Fibroblast of lung (primary cell): ENCODE results near the gene NAA10. TPM values are rescaled to one million over a fixed set of nuclear protein-coding genes. Genes with fewer than 3 reads are reported as not detected.

Experiments
- DNase-seq, 2 donors: peaks; one replicate each; pipeline versions ENCODE4 v3.0.0 to v3.0.0-alpha.2; 2010; ENCODE audit warnings: low read depth in 2 of 2
- H2AFZ ChIP-seq: 2 replicates; pipeline ENCODE4 v1.5.1; 2012; ENCODE audit warnings: low read length, control low read depth, inconsistent platforms
- H3K27ac ChIP-seq: 2 replicates; pipeline ENCODE4 v1.5.1; 2011; ENCODE audit warnings: low read length, control low read depth; ENCODE audit not compliant: insufficient read depth
- H3K27me3 ChIP-seq: 2 replicates; pipeline ENCODE4 v1.5.1; 2011; ENCODE audit warnings: mild to moderate bottlenecking, low read length; ENCODE audit not compliant: control insufficient read depth, insufficient read depth
- H3K36me3 ChIP-seq: 2 replicates; pipeline ENCODE4 v1.5.1; 2011; ENCODE audit warnings: low read length; ENCODE audit not compliant: control insufficient read depth, insufficient read depth
- H3K4me1 ChIP-seq: 2 replicates; pipeline ENCODE4 v1.5.1; 2011; ENCODE audit warnings: low read length; ENCODE audit not compliant: control insufficient read depth, insufficient read depth; ENCODE audit errors: extremely low read depth
- H3K4me2 ChIP-seq: 2 replicates; pipeline ENCODE4 v1.5.1; 2011; ENCODE audit warnings: low read length, control low read depth; ENCODE audit not compliant: insufficient read depth; ENCODE audit errors: extremely low read depth
- H3K4me3 ChIP-seq, 4 experiments: fragments of 200-600 bp in 1 of 4; sonication (generic) in 1 of 4; replicated peaks in 1 of 4; 2 replicates each; pipeline ENCODE4 v1.5.1; 2011 to 2016; ENCODE audit warnings: low read length in 4 of 4, low read depth in 3 of 4, mild to moderate bottlenecking in 3 of 4, control low read depth in 2 of 4, inconsistent platforms in 1 of 4, mixed read lengths in 1 of 4; ENCODE audit not compliant: insufficient read depth in 1 of 4; ENCODE audit errors: control extremely low read depth in 1 of 4
- H3K79me2 ChIP-seq: 2 replicates; pipeline ENCODE4 v1.5.1; 2012; ENCODE audit warnings: mild to moderate bottlenecking, low read length, inconsistent platforms; ENCODE audit not compliant: control insufficient read depth, insufficient read depth
- H3K9ac ChIP-seq: 2 replicates; pipeline ENCODE4 v1.5.1; 2011; ENCODE audit warnings: mild to moderate bottlenecking, low read length, control low read depth; ENCODE audit not compliant: insufficient read depth
- H3K9me3 ChIP-seq: 2 replicates; pipeline ENCODE4 v1.5.1; 2012; ENCODE audit warnings: low read depth, low read length; ENCODE audit not compliant: control insufficient read depth, insufficient read depth
- H4K20me1 ChIP-seq: 2 replicates; pipeline ENCODE4 v1.5.1; 2011; ENCODE audit warnings: low read length; ENCODE audit not compliant: control insufficient read depth, insufficient read depth; ENCODE audit errors: extremely low read depth
- EZH2 ChIP-seq: IDR thresholded peaks from 2 replicates; pipeline ENCODE4 v1.5.1; 2012; ENCODE audit warnings: low read length, control low read depth, mild to moderate bottlenecking; ENCODE audit errors: missing control alignments
- polyA plus RNA-seq, 2 donors: library from polyadenylated mRNA; depleted of rRNA in 1 of 2; stranded (reverse) in 1 of 2; unstranded in 1 of 2; fragments of >200 nt; gene quantifications; 2 replicates each; pipeline ENCODE4 v1.2.1, GENCODE V29; 2011 to 2012; ENCODE audit warnings: missing spikeins in 1 of 2
- total RNA-seq: library from RNA; depleted of rRNA; stranded (reverse); fragments of >200 nt; gene quantifications from 2 replicates; pipeline ENCODE4 v1.2.1, GENCODE V29; 2014
- TF ChIP-seq, protein P1 (sequence below), 2 donors: IDR thresholded peaks in 1 of 2; conservative IDR thresholded peaks in 1 of 2; 1 replicate in 1 of 2; 2 replicates in 1 of 2; pipeline ENCODE4 v1.5.1; 2011 to 2012; ENCODE audit warnings: low read length in 2 of 2, control low read depth in 1 of 2, inconsistent platforms in 1 of 2, low read depth in 1 of 2, mild to moderate bottlenecking in 1 of 2

The NAA10 gene
- total and polyA plus RNA-seq, 2 donors (not counting 1 experiment from before 2014, with no cell fraction given), result 37.0 to 66.2 TPM

DNA sequence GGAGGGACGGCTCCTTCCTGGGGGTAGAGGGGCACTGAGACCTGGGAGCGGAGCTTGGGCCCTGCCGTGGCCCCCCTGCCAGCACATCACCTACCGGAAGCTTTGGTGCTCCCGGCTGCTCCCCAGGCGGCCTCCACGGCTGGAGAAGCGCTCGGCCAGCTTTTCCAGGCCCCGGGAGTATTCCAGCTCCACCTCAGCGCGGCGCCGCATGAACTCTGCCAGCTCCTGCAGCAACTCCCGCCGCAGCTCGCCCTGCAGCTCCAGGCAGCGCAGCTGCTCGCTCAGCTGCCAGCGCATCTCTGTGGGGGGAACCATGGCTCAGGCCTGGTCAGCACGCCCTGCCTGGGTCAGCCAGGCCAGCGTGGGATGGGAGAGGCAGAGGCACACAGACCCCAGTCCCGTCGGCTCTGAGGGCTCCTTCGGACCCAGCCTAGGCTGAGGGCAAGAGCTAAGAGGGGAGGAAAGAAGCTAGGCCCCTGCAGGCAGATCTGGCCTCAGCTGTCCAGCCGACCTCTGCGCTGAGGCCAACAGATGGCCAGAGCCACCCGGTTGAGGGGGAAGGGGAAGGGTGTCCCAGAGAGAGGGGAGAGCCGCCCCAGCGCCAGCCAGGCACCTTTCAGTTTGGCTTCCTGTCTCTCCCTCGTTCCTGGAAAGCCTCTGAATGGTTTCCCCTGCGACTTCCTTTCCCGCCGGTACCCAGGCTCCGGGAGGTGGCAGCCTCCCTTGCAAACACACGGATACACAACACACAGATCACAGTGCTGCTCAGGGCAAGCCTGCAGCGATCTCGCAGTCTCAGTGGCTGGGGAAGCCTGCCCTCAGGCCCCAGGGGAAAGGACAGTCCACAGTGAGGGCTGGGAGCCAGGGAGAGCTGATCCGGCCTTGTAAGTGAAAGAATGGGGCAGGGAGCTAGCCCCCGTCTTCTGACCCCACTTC, 13.1 kb downstream of the NAA10 start:
- Histone ChIP-seq H3K4me1 (peaks cover 3% of the 10 kb centered on the region), H3K27ac (no peak overlapping the region), H3K9me3 (no peaks in the 10 kb centered on the region), H3K4me2 (no peak overlapping the region), H4K20me1 (no peaks in the 10 kb centered on the region), H3K4me3 (no peak overlapping the region), H3K79me2 (no peaks in the 10 kb centered on the region), H3K27me3 (no peaks in the 10 kb centered on the region), H3K9ac (no peak overlapping the region), H2AFZ (no peak overlapping the region), H3K36me3 (no peaks in the 10 kb centered on the region)
- TF ChIP-seq, protein P1, sequence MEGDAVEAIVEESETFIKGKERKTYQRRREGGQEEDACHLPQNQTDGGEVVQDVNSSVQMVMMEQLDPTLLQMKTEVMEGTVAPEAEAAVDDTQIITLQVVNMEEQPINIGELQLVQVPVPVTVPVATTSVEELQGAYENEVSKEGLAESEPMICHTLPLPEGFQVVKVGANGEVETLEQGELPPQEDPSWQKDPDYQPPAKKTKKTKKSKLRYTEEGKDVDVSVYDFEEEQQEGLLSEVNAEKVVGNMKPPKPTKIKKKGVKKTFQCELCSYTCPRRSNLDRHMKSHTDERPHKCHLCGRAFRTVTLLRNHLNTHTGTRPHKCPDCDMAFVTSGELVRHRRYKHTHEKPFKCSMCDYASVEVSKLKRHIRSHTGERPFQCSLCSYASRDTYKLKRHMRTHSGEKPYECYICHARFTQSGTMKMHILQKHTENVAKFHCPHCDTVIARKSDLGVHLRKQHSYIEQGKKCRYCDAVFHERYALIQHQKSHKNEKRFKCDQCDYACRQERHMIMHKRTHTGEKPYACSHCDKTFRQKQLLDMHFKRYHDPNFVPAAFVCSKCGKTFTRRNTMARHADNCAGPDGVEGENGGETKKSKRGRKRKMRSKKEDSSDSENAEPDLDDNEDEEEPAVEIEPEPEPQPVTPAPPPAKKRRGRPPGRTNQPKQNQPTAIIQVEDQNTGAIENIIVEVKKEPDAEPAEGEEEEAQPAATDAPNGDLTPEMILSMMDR (conservative IDR thresholded peaks at IDR 0.05 in 1 of 2, IDR thresholded peaks at IDR 0.05 in 1 of 2; ENCODE audit: low read depth in 1 of 2, low read length in 2 of 2), result no peak
- TF ChIP-seq EZH2, result no peak
- DNase-seq, result no peak

DNA sequence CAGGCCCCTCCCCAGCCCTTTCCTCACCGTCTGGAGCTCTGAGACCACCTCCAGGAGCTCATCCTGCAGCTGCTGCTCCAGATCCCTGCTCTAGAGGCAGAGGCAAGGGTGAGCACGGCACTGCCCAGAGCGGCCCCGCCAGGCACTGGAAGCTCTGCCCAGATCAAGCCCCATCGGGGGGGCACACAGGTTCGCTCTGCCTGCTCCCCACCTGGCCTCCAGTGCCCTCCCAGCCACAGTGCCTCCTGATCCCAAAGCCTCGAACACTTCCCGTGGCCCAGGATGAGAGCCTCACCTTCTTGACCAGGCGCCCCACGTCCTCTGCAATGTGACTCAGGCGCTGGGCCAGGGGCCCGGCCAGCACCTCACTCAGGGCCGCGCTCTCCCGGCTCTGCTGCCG, 13.8 kb downstream of the NAA10 start:
- Histone ChIP-seq H3K79me2 (no peaks in the 10 kb centered on the region), H3K9me3 (no peaks in the 10 kb centered on the region), H3K4me2 (no peak overlapping the region), H4K20me1 (no peaks in the 10 kb centered on the region), H3K27me3 (no peaks in the 10 kb centered on the region), H3K36me3 (no peaks in the 10 kb centered on the region), H3K27ac (no peak overlapping the region), H3K4me1 (peaks cover 2% of the 10 kb centered on the region), H3K9ac (peak overlapping the region; percentile 7), H2AFZ (no peak overlapping the region), H3K4me3 (no peak overlapping the region)
- TF ChIP-seq, protein P1 (conservative IDR thresholded peaks at IDR 0.05 in 1 of 2, IDR thresholded peaks at IDR 0.05 in 1 of 2; ENCODE audit: low read depth in 1 of 2, low read length in 2 of 2), result no peak
- no peak for TF ChIP-seq EZH2
- DNase-seq, result no peak

DNA sequence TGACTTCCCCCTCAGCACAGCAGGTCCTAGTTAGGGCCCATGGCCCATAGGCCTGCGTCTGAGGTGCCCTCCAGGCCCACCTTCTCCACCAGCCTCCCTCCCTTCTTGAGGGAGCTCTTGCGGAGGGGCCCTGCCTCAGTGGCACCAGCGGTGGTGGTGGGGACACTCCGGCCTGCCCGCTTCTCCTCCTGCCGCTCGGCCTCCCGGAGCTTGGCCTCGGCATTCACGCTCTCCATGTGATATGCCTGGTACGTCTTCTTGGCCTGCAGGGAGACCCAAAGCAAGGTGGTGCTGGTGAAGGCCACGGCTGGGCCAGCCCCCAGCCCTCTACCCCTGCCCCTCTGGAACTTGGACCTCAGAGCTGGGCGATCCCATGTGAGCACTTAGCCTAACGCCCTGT, 14.3 kb downstream of the NAA10 start:
- no peak overlapping the region for H3K27ac ChIP-seq
- H3K9ac ChIP-seq, result no peak overlapping the region
- TF ChIP-seq, protein P1 (conservative IDR thresholded peaks at IDR 0.05 in 1 of 2, IDR thresholded peaks at IDR 0.05 in 1 of 2; ENCODE audit: low read depth in 1 of 2, low read length in 2 of 2), result no peak
- no peak for TF ChIP-seq EZH2

More for the DNA sequence above, 14.3 kb downstream of the NAA10 start:
- no peaks in the 10 kb centered on the region for H3K27me3 ChIP-seq
- no peak overlapping the region for H3K4me3 ChIP-seq
- no peaks in the 10 kb centered on the region for H3K9me3 ChIP-seq
- no peaks in the 10 kb centered on the region for H3K79me2 ChIP-seq
- no peak overlapping the region for H3K4me2 ChIP-seq
- no peak overlapping the region for H2AFZ ChIP-seq
- H3K4me1 ChIP-seq, result peaks cover 2% of the 10 kb centered on the region
- no peak for DNase-seq
- H4K20me1 ChIP-seq, result no peaks in the 10 kb centered on the region
- H3K36me3 ChIP-seq, result no peaks in the 10 kb centered on the region
